Thyroid gland (tissue), 4 donors: ENCODE data around the gene KIR2DL1.
"Not testable (repeated sequence)": the region's sequence is repeated elsewhere in the genome, so short reads cannot be mapped to it uniquely, and the experiment has no call there.

ENCODE experiments used
- POLR2A ChIP-seq, 2 donors: fragments of 450-650 bp; IDR thresholded peaks; one replicate each; pipeline ENCODE4 v1.6.1; 2017; ENCODE audit warnings: antibody characterized with exemption in 2 of 2, mild to moderate bottlenecking in 2 of 2, moderate library complexity in 1 of 2
- TF ChIP-seq, protein P1 (sequence below), 6 experiments: fragments of 200-600 bp in 3 of 6; fragments of 450-650 bp in 3 of 6; sonication (generic) in 3 of 6; IDR thresholded peaks; one replicate each; pipeline ENCODE4 v1.5.1; 2016 to 2019; ENCODE audit warnings: antibody characterized with exemption in 6 of 6, mild to moderate bottlenecking in 2 of 6, inconsistent platforms in 1 of 6, moderate library complexity in 1 of 6

DNA sequence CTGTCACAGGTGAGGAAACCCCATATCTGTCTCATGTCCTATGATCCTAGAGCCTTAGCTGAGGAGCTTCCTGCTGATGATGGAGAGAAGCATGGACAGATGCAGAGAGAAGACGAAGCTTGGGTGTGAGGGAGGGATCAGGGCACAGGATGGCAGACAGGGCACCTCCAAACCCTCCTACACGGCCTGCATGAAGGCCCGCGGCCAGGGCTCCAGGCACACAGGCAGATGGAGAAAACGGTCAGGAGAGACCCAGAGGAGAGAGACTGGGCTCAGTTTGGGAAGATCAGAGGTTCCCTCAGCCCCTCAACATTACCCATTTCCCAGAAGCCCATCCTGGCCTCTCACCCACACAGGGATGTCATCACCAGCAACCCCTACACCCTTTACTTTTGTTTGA lies 25.5 kb upstream of the KIR2DL1 start:
- not testable (repeated sequence) for TF ChIP-seq POLR2A (IDR thresholded peaks at IDR 0.05)
- TF ChIP-seq, protein P1, sequence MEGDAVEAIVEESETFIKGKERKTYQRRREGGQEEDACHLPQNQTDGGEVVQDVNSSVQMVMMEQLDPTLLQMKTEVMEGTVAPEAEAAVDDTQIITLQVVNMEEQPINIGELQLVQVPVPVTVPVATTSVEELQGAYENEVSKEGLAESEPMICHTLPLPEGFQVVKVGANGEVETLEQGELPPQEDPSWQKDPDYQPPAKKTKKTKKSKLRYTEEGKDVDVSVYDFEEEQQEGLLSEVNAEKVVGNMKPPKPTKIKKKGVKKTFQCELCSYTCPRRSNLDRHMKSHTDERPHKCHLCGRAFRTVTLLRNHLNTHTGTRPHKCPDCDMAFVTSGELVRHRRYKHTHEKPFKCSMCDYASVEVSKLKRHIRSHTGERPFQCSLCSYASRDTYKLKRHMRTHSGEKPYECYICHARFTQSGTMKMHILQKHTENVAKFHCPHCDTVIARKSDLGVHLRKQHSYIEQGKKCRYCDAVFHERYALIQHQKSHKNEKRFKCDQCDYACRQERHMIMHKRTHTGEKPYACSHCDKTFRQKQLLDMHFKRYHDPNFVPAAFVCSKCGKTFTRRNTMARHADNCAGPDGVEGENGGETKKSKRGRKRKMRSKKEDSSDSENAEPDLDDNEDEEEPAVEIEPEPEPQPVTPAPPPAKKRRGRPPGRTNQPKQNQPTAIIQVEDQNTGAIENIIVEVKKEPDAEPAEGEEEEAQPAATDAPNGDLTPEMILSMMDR (IDR thresholded peaks at IDR 0.05): not testable (repeated sequence)
